Fibroblast of skin of abdomen (primary cell): Measurements from ENCODE around the gene PAX7.
"Not testable (repeated sequence)": the region's sequence is repeated elsewhere in the genome, so short reads cannot be mapped to it uniquely, and the experiment has no call there.

Experiments used
- DNase-seq: peaks from one replicate; pipeline ENCODE4 v3.0.0-alpha.2; 2013

PAX7 gene

DNA sequence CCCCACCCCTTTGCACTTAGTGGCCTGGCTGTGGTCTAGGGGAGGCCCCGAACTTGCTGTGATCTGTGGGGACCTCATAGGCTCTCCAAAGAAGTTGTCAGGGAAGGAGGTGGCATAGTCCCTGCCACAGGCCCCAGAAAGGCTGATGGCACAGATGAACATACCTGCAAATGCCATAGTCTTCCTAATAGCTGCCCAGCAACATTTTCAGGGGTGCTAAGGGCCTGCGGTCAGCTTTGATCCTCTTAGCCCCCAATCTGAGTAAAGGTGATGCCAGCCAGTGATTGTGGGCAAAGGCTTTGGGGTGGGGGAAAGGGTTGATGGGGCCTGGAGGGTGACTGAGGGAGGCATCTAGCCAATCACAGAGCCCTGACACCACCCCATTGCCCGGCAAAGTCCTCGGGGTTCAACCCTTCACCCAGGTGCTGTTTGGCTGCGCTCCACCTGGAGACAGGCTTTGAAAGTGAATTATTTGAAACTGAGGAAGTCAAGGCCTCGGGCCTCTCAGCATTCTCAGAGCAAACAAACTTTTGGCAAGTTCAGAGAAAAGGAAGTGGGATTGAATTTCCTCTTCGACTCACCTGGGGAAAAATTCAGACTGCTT, 35.8 kb downstream of the PAX7 start:
- no peak for DNase-seq

DNA sequence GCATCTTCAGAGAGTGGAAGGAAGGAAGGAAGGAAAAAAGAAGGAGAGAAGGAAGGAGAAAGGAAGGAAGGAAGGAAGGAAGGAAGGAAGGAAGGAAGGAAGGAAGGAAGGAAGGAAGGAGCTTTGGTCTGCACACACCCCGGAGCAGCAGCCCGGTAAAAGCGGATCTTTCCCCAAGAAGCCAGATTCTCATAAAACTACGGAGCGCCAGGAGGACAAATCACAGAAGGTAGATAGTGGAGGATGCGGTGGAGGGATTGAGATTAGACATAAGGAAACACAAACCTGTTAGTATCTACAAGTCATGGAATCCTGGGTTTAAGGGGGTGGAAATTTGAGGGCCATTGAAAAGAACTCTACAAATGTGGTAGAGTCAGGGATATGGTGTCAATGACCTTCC, 36.7 kb downstream of the PAX7 start:
- no peak for DNase-seq

DNA sequence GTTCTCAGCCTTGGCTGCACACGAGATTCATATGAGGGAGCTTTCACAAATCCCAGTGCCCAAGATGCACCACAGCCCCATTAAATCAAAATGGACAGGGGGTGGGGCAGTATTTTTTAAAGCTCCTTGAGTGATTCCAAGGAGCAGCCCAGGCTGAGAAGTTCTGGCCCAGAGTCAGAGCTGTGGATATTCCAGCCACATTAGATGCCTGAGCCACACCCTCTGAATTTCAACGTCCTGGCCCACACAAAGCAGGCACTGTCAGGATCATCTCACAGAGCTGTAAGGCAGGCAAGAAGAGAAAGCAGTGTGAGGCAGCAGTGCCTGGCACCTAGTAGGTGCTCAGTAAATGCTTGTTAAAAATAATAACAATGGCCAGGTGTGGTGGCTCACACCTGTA, 37.4 kb downstream of the PAX7 start:
- DNase-seq: no peak

DNA sequence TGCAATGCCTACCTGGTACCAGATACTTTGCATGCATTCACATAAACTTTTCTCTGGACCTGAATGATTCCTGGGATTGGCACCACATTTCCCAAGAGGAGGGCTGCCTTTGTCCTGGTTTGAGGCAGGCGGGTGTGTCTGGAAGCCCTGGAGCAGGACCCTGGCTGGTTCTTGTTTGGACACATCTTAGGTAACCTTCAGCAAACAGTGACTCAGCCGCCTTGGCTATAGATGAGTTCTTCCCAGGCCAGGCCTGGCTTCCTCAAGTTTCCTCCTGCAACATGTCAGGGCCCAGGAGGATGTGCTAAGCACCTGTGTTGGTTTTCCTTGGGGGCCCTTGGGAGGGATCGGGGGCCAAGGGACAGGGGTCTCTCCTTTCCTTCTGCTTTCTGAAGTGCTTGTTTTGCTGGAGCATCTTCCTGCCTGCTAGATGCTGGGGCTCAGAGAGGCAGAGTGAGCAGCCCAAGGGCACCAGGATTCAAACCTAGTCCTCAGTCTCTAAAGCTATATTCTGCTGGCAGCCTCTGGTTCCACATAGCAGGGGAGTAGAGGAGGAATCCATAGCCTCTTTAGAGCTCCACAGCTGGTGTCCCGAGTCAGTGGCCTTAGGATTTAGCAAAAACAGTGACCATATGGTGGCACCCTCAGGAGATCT, 38.2 kb downstream of the PAX7 start:
- DNase-seq: no peak

DNA sequence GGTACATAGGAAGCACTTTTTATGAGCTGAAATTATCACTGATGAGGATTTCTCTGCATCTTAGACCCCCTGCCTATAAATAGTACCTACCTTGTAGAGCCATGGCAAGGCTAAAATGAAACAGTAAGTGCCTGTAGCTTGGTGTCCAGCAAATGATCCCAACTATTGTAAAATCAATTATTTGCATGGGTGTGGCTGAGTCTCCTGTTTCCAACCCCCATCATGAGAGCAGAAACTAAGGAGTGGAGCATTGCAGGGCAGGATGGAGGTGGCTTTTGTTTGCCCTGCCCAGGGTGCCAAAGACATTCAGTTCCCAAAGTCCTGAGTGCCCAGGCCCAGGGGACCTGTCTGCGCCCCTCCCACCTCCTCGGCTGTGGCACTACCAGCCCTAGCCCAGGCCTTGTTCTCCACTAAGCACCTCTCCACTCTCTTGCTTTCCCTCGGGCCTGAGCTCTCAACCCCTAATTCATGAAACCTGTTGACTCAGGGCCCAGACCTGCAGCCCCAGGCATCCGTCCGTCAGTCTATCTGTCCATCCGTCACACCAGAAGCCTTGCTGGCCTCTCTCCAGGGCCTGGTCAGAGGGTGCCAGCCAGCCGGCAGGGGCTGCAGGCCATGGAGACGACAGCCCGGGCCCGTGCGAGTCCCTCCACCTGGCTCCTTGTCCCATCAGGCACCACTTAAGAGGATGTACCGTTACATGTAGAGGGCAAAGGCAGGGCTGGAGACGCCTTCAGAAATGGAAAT, 39.6 kb downstream of the PAX7 start:
- DNase-seq: no peak

DNA sequence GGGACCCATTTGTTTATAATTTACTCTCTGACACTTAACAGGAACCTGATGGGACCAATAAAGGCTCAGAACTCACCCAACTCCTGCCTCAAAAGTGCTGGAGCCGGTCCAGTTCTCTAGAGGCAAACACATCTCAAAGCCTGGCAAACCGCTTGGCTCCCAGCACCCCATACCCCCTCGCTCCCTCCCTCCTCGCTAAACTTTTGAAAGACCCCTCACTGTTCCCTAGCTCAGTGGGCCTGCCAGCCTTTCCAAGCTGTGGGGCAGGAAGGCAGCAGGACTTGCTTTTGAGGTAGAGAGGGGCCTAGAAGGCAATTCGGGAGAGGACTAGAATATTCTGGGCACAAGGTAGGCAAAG, 40.2 kb downstream of the PAX7 start:
- no peak for DNase-seq

DNA sequence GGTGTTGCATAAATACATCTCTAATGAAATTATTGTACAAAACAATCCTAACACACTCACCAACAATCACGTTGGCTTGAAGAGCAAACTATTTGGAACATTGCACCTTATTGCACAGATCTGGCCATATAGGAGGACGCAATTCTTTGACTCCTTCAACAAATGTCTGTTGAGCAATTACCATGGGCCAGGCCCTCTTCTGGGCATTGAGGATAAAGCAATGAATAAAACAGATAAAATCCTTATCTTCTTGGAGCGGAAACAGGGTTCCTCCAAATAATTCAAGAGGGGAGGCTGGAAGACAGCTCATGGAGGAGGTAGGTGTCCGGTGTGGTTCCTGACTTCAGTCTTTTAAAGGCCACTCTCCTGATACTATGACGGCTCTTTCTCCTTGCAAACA, 43.3 kb downstream of the PAX7 start:
- DNase-seq: no peak

DNA sequence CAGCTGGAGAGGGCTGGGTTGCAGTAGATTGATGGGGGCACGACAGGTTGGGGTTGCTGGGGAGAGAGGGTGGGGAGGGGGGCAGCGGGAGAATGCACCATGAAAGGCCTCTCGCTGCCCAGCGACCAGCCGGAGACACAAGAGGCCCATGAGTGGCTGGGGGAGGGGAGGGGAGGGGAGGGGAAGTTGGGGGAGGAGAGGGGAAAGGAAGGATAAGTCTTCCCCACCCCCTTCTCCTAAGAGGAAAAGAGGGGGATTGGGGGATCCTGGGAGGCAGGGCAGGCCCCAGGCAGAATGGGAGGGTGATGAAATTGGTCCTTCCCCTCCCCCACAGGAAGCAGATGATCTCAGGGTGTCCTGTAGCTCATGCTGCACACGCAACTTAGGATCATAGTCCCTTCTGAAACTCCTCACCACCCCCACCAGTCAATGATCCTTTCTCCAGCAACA, 45.7 kb downstream of the PAX7 start:
- no peak for DNase-seq

DNA sequence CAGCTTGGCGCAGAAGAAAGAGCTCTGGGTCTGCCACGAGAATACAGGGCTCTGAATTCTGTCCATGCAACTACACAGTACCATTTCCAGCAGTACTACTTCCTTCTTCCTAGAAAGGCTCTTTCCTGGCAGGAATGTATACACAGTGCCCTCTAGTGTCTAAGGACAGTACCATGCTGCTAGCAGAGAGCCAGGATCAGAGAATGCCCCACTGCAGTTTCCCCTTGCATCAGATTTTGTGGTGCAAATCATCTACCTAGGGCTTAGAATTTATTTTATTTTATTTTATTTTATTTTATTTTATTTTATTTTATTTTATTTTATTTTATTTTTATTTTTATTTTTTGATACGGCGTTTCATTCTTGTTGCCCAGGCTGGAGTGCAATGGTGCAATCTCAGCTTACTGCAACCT, 50.8 kb downstream of the PAX7 start:
- DNase-seq: peak; percentile 16

DNA sequence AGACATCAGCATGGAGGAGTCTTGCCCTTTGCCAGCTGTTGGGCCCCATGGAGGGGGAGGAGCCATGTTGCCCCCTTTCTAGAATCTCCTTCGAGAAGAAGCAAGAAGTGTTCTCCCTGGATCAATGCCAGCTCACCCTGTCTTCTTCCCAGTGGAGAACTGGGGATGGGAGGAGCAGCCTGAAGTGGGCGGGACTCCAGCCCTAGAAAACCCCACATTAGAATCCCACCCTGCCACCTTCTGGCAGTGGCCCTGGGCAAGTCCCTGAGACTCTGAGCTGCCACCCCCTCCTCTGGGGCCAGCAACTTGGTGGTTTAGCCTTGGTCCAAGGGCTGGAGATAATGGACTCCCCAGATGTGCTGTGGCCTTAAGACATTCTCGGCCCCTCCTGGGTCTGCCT, 51.7 kb downstream of the PAX7 start:
- DNase-seq: no peak

DNA sequence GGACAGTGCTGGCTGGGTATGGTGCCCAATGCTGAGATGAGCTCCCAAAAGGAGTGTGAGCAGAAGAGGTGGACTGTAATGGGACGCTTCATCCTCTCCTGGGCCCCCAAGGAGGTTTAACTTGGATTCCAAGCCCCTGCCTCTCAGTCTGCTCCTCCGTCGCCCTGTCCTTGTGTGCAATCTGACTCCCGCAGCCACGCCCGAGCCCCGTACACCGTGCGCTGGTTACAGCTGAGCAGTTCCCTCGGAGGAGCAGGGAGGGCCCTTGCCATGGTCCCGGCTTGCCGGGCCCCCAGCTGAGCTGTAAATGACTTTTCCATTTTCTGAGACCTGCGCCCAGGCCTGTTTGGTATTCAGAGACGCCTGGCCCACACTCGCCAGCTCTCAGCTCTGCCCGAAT, 53.7 kb downstream of the PAX7 start:
- DNase-seq: no peak

DNA sequence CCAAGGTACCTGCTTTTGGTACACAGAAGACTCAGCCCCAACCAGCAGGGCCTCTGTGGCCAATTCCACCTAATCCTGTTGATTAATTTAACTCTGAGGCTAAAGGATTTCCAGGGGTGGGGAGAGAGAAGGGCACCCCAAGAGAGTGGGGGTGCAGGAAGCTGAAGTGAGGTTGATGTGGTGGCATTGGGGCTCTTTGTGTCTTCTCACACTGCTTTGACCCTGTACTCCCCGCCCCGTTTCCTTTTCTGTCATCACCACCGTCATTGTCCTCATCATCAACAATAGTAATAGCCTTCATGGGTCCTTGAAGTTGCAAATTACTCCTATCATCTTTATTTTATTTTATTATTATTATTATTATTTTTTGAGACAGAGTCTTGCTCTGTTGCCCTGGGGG, 55.9 kb downstream of the PAX7 start:
- no peak for DNase-seq

DNA sequence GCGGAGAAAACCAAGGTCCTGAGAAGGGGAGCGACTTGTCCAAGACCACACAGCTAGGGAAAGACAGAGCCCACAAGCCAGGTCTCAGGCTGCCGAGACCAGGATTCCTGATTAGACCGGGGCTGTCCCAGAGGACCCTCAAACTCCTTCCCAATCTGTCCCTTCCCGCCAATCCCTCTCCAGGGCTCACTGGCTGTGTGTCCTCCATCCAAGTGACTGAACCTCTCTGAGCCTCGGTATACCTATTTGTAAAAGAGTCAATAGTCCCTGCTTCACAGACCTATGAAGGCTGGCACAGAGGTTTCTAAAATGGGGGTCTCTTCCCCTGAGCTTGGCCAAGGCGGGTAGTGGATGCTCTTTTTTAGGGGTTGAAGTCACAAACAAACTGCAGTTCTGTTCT, 56.6 kb downstream of the PAX7 start:
- no peak for DNase-seq

DNA sequence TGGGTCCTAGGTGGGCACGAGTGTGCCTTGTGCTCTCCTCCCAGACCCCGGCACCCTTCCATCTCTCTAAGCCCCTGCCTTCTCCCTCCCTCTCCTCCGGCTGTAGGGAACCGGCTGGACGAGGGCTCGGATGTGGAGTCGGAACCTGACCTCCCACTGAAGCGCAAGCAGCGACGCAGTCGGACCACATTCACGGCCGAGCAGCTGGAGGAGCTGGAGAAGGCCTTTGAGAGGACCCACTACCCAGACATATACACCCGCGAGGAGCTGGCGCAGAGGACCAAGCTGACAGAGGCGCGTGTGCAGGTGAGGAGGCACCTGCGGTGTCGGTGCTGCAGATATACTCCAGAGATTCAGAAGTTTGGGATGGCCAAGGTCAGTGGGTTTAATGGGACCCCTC, 61.0 kb downstream of the PAX7 start:
- DNase-seq: no peak

DNA sequence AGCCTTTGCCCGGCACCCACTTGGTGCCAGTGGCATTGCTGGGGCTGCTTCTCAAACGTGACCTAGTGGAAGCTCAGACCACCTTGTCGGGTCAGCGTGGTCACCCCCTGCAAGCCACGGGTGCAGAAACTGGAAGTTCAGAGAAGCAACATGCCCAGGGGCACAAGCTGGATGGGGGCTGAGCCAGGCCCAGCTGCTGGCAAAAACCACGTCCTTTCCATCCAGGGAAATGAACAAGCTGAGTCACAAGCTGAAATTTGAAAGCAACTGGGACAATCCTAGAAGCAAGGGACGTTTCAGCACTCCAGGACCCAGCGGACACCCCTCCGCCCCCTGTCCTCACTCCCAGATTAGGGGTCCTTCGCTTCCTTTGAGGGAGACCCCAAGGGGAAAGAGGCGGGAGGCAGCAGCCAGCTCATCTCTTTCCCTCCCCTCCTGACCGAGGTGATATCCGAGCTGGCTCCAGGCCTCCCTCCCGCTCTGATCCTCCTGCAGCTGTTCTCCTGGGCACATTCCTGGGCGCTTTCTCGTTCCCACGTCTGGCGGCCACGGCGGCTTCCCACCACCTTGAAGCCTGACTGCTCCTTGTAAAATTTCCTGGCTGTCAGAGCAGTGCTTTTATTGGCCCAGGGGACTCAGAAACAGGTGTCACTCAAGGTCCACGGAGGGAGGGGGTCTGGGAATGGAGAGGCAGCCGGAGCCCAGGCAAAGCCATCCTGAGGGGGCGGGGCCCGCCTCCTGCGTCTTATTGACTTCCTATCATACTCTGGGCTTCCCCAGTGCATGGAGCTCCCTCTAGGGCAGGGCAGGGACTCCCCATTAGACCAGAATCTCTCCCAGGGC, 62.8 kb downstream of the PAX7 start:
- DNase-seq: no peak

DNA sequence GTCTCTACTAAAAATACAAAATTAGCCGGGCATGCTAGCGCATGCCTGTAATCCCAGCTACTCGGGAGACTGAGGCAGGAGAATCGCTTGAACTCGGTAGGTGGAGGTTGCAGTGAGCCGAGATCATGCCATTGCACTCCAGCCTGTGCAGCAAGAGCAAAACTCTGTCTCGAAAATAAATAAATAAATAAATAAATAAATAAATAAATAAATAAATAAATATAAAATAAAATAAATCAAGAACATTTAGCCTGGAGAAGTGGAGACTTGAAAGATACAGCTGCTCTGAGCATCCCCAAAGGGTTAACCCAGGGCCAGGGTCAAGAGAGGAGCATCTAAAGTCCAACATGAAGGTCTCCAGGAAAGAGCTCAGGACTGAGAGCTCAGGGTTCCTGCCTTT, 63.6 kb downstream of the PAX7 start:
- not testable (repeated sequence) for DNase-seq

DNA sequence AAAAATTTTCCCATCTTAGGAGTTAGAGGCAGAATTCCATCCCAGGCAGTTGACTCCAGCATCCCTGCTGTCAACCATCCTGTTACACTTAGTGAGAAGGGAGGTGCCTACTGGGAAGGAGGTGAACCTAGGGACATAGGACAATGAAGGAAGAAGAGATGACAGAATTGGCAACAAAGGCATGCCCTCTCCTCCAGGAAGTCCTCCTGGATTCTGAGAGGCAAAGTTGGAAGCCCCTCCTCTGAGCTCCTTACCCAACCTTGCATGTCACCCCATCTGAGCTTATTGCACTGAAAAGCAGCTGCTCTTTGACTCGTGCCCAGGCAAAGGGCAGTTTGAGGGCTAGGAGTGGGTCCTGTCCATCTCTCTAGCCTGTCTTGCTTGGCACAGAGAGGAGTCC, 66.9 kb downstream of the PAX7 start:
- no peak for DNase-seq

DNA sequence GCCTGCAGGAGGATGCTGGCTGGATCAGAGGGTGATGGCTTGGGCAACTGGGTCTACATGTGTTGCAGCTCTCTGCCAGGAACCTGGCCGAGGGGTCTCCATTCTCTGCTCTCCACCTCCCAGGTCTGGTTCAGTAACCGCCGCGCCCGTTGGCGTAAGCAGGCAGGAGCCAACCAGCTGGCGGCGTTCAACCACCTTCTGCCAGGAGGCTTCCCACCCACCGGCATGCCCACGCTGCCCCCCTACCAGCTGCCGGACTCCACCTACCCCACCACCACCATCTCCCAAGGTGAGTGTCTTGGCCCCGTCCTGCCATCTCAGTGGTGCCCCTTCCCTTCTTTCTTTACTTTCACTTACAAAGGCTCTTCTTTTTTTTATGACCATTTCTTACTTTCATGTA, 69.9 kb downstream of the PAX7 start:
- DNase-seq: no peak

DNA sequence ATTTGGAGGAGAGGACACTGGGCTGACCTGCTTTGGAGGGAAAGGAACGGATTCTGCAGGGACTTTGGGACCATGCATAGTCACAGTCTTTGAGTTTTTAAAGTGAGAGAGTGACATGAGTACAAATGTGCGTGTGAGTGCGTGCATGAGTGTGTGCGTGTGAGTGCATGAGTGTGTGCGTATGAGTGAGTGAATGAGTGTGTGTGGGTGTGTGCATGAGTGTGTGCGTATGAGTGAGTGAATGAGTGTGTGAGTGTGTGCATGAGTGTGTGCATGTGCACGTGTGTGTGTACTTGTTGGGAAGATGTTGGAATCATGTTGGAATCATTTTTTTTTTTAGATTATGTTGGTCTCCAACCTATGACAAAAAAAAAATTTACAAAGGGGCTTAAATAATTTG, 70.5 kb downstream of the PAX7 start:
- no peak for DNase-seq

DNA sequence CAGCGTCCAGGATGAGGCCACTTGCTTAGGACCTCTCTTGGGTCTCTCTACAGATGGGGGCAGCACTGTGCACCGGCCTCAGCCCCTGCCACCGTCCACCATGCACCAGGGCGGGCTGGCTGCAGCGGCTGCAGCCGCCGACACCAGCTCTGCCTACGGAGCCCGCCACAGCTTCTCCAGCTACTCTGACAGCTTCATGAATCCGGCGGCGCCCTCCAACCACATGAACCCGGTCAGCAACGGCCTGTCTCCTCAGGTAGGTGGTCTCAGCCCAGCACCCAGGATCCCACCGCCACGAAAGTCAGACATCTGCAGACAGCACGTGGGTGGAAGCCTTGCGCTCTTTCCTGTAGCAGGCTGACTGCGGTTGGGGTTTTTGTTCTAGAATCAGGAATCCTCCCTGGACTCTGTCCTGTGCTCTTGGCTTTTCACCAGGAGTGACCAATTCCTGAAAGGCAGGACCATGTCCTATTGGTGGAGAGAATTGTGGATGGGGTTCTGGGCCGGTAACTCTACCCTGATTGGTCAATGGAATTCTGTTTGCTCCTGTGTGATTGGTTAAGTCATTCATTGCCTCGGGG, 72.5 kb downstream of the PAX7 start:
- no peak for DNase-seq

DNA sequence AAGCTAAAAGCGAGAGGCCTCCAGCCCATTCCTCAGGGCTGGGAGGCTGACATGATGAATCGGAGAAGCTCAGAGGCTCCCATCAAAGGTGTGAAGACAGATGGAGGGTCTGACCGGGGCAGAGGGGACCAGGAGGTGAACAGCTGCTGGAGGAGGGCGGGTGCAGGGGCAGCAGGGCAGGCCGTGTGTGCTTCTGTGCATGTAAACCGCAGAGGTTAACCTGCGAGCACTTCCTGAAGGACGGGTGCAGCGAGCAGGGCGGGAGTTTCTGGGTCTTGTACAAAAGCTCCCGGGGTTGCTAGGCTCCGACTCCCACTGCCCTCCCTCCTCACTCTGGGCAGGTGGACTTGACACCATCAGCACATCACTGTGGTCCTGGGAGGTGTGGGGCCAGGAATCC, 75.2 kb downstream of the PAX7 start:
- DNase-seq: no peak

DNA sequence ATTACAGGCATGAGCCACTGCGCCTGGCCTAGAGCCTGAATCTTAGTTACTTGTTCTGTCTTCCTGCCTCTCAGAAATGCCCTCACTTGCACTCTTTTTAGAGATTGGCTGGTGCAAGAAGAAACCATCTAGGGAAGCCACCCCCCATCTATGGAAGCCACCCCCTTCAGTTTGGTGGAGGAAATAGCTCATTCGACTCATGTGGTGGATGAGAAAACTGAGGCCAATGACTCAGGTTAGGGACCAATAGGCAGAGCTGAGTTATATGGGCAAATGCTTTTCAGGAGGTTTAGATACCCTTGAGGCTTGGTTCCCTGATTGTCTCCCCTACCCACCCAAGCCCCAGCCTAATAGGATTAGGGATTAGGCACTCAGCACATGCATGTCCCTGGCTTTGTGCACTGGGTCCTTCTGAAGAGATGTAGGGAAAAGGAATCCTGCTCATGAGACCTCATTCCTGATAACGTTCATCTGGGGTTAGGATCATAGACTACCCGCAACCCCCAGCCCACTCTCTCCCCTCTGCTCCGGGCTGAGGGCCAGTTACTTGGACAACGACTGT, 77.1 kb downstream of the PAX7 start:
- DNase-seq: no peak

DNA sequence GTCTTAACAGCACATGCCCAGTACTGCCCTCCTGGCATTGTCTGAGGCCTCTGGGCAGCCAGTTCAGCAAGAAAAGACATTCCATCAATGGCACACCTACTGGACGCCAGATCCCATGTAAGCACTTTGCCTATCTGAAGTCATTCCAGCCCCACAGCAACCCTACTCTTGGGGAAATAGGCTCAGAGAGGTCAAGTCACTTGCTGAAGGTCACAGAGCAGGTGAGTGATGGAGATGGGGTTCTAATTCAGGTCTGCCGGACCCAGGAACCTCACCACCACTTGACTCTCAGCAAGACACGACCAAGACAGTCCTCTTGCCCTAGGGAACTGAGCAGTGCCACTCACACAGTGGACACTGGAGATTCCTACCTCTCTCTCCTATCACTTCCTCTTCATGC, 79.4 kb downstream of the PAX7 start:
- DNase-seq: no peak
